Activated CD4-positive, alpha-beta T cell treated with anti-CD3 and anti-CD28 coated beads for 24 hours (primary cell): ENCODE data around the gene CASP8AP2.
"Not testable (repeated sequence)": the region's sequence is repeated elsewhere in the genome, so short reads cannot be mapped to it uniquely, and the experiment has no call there.

Source experiments
- DNase-seq, 2 donors: peaks; one replicate each; pipeline ENCODE4 v3.0.0-alpha.2; 2020; ENCODE audit warnings: low read depth in 2 of 2

CASP8AP2 gene

GRCh38 chr6:89819336-89820130, 10.1 kb upstream of the CASP8AP2 start, which contains the start of gene MDN1:
Gene MDN1 (minus strand): TSS chr6:89819794. CDS start chr6:89819607, 187 bp downstream.
- DNase-seq = peak; percentile 77

GRCh38 chr6:89826029-89826528, 3.6 kb upstream of the CASP8AP2 start:
- DNase-seq = no peak

- not testable (repeated sequence) for DNase-seq
These were observed 1.1 kb upstream of the CASP8AP2 start for GRCh38 chr6:89828475-89828987.

- no peak for DNase-seq
These were observed 650 bp upstream of the CASP8AP2 start for GRCh38 chr6:89828988-89829471.

- DNase-seq = no peak
These were observed 610 bp downstream of the CASP8AP2 start for GRCh38 chr6:89830170-89830809.

- DNase-seq = no peak
These were observed 5.5 kb downstream of the CASP8AP2 start for GRCh38 chr6:89834884-89835792.

GRCh38 chr6:89836639-89837222, 7.1 kb downstream of the CASP8AP2 start:
- no peak for DNase-seq

- no peak for DNase-seq
These were observed 10.9 kb downstream of the CASP8AP2 start for GRCh38 chr6:89840538-89840937.

GRCh38 chr6:89842228-89842627, 12.5 kb downstream of the CASP8AP2 start:
- DNase-seq = no peak

GRCh38 chr6:89843070-89843469, 13.4 kb downstream of the CASP8AP2 start:
- no peak for DNase-seq

GRCh38 chr6:89847513-89847912, 17.8 kb downstream of the CASP8AP2 start:
- not testable (repeated sequence) for DNase-seq

GRCh38 chr6:89853068-89853467, 23.4 kb downstream of the CASP8AP2 start:
- no peak for DNase-seq

GRCh38 chr6:89858041-89858440, 28.4 kb downstream of the CASP8AP2 start:
- no peak for DNase-seq

- no peak for DNase-seq
These were observed 30.1 kb downstream of the CASP8AP2 start for GRCh38 chr6:89859744-89860143.

GRCh38 chr6:89862273-89862672, 32.6 kb downstream of the CASP8AP2 start:
- no peak for DNase-seq

GRCh38 chr6:89862698-89863097, 33.0 kb downstream of the CASP8AP2 start:
- no peak for DNase-seq

- no peak for DNase-seq
These were observed 36.5 kb downstream of the CASP8AP2 start for GRCh38 chr6:89866024-89866678.

GRCh38 chr6:89873721-89874120, 44.0 kb downstream of the CASP8AP2 start:
- DNase-seq = no peak

GRCh38 chr6:89874438-89874837, 44.8 kb downstream of the CASP8AP2 start:
- DNase-seq = no peak

- no peak for DNase-seq
These were observed 56.9 kb downstream of the CASP8AP2 start for GRCh38 chr6:89886378-89887120.
